Measurements from ENCODE around the gene SEMA4D.

DNA sequence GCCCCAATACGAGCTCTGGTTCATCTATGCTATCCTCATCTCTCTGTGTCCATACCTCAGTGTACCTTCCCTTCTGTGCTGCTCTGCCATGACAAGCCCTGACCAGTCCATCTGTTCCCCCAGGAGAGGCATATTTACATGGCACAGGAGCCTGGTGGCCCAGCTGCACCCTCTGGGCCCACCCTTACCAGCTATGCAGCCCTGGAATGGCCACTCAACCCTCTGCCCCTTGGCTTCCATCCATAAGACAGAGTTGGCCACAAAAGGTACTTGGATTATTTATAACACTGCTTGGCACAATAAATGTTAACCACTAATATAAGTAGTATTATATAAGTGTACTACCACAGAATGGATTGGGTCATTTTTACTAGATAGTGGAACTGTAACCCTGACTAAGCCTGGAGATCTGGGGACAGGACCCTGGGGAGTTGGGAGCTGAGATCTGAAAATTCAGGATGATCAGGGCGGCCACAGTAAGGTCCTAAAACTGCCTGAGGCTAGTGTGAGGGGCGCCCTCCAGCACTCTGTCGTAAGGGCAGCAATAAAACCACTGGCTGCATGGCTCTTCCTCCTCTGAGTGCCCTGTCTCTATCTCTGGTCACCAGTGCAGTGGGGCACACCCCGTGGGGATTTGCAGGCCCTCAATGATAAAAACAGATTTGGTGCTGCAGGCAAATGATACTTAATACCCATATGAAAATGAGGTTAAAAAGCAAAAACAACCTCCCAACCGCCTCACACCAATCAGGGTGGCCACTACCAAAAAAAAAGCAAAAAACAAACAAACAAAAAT lies 65.8 kb downstream of the SEMA4D start:
- TF ChIP-seq, protein P1, sequence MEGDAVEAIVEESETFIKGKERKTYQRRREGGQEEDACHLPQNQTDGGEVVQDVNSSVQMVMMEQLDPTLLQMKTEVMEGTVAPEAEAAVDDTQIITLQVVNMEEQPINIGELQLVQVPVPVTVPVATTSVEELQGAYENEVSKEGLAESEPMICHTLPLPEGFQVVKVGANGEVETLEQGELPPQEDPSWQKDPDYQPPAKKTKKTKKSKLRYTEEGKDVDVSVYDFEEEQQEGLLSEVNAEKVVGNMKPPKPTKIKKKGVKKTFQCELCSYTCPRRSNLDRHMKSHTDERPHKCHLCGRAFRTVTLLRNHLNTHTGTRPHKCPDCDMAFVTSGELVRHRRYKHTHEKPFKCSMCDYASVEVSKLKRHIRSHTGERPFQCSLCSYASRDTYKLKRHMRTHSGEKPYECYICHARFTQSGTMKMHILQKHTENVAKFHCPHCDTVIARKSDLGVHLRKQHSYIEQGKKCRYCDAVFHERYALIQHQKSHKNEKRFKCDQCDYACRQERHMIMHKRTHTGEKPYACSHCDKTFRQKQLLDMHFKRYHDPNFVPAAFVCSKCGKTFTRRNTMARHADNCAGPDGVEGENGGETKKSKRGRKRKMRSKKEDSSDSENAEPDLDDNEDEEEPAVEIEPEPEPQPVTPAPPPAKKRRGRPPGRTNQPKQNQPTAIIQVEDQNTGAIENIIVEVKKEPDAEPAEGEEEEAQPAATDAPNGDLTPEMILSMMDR (IDR thresholded peaks at IDR 0.05), result no peak
- TF ChIP-seq POLR2A (IDR thresholded peaks at IDR 0.05), result no peak
